NCI-H2081 (cell line): ENCODE results near the gene ACAD11.
A peak's percentile ranks its signal among the peaks of the same experiment; 100 is the strongest.
"Not testable (repeated sequence)": the region's sequence is repeated elsewhere in the genome, so short reads cannot be mapped to it uniquely, and the experiment has no call there.

Source experiments
- DNase-seq, 2 experiments: peaks; one replicate each; lab custom pipeline; 2025; lab: John Stamatoyannopoulos, UW

The ACAD11 gene

GRCh38 chr3:132645058-132645457, 14.6 kb downstream of the ACAD11 start:
- DNase-seq, result no peak

GRCh38 chr3:132643366-132643765, 16.2 kb downstream of the ACAD11 start:
- DNase-seq, result no peak

- DNase-seq, result no peak
Observed at GRCh38 chr3:132642539-132642847, 17.1 kb downstream of the ACAD11 start.

DNA sequence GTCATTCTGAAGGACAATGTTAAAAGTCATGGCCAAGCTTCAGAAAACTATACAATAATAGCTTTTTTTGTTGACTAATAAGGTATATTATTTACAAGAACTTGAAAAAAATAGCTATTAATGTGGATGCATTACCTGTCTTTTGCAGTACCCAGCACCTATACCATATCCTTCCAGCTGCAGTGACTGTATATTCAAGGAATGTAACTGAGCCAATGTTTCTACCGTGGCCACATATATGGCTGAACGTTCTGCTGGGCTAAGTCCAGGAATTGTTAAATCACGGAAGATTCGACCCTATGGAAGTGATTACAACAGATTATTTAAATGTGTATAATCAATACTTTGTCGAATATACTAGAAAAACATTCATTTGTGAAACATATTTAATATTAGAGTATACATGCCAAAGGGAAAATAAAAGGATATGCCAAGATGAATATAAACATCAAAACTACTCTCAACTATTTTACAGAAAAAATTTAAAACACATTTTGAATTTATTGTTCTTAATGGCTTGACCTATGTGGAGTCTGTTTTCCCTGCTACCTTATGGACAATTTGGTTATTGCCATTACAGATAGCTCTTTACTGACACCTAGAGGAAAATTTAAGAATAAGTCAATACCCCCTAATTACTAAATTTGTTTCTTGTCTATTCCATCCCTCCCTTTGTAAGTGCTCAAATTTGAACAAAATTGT, 17.6 kb downstream of the ACAD11 start:
- peak; percentile 70 to 72 for DNase-seq

- DNase-seq, result not testable (repeated sequence)
Observed at GRCh38 chr3:132641427-132641826, 18.2 kb downstream of the ACAD11 start.

GRCh38 chr3:132638706-132639105, 20.9 kb downstream of the ACAD11 start:
- DNase-seq, result no peak

GRCh38 chr3:132637590-132637989, 22.0 kb downstream of the ACAD11 start:
- no peak for DNase-seq

GRCh38 chr3:132635052-132635451, 24.6 kb downstream of the ACAD11 start:
- DNase-seq, result no peak

GRCh38 chr3:132630612-132631011, 29.0 kb downstream of the ACAD11 start:
- DNase-seq, result no peak

GRCh38 chr3:132629928-132630327, 29.7 kb downstream of the ACAD11 start:
- no peak for DNase-seq

- DNase-seq, result no peak
Observed at GRCh38 chr3:132628157-132628556, 31.5 kb downstream of the ACAD11 start.

DNA sequence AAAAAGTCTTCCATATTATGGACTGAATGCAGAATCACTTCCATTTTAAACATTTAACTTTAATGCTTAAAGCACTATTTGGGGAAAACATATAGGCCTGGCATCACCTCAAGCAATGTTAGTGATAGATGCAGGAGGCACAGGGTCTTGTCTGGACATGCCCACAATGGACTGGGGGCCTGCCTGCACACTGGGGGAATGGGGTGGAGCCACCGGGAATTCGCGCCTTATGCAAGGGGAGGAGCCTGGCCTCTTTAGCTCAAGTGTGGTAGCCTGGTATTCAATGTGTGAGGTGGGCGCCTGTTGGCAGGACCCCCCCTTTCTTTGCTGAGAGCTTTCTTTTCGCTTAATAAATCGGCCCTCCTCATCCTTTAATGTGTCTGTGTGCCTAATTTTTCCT, 32.7 kb downstream of the ACAD11 start:
- DNase-seq, result no peak

GRCh38 chr3:132625613-132626012, 34.0 kb downstream of the ACAD11 start:
- DNase-seq, result no peak

DNA sequence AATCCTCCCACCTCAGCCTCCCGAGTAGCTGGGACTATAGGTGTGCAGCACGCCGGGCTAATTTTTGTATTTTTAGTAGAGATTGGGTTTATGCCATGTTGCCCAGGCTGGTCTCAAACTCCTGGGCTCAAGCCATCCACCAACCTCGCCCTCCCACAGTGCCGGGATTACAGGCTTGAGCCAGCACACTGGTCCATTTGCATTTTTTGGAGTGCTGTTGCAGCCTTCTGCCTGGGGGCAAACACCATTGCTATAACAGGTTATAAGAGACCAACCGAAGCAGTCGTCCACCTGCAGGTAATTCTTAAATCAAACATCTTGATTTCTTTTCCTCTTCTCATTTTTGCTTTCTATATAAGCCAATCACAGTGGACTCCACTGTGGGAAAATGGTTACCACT, 34.8 kb downstream of the ACAD11 start:
- no peak for DNase-seq

DNA sequence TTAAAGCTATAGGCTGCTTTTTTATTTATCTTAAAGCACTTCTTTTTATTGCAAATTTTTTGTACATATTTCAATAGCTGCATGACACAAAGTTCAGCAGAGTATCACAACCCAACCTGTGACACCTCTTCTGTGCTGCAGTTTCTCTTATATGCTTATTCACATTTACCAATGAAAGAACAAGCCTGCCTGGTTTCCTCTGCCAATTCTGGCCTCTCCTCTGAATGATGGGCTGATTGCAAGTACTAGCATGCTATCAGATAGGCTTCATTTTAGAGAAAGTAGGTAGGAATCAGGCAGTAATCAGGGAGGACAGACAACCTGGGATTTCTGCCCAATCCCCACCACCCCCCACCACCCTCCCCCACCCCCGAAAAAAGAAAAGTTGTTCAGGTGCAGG, 36.0 kb downstream of the ACAD11 start:
- DNase-seq, result no peak

- DNase-seq, result no peak
Observed at GRCh38 chr3:132622761-132623160, 36.8 kb downstream of the ACAD11 start.

DNA sequence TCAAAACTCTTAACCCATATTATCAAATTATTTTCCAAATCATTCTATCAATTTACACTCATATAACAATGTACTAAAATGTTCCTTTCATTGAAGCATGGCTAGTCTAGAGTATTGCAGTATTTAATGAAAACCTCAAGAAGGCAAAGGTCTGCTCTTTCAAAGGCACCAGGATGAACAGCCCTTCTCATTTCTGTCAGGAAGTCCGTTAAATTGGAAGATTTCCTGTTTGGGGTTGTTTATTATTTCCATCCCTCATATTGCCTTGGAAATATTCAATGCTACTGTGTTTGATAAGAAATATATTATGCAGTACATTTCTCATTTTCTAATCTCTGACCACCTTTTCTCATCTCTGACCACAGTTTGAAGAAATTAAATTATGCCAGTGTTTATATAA, 37.5 kb downstream of the ACAD11 start:
- DNase-seq, result no peak

- no peak for DNase-seq
Observed at GRCh38 chr3:132616780-132617179, 42.8 kb downstream of the ACAD11 start.

GRCh38 chr3:132615881-132616280, 43.7 kb downstream of the ACAD11 start:
- no peak for DNase-seq

DNA sequence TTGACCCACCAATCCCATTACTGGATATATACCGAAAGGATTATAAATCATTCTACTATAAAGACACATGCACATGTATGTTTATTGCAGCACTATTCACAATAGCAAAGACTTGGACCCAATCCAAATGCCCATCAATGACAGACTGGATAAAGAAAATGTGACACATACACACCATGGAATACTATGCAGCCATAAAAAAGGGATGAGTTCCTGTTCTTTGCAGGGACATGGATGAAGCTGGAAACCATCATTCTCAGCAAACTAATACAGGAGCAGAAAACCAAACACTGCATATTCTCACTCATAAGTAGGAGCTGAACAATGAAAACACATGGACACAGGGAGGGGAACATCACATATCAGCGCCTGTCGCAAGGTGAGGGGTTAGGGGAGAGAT, 44.3 kb downstream of the ACAD11 start:
- not testable (repeated sequence) for DNase-seq

DNA sequence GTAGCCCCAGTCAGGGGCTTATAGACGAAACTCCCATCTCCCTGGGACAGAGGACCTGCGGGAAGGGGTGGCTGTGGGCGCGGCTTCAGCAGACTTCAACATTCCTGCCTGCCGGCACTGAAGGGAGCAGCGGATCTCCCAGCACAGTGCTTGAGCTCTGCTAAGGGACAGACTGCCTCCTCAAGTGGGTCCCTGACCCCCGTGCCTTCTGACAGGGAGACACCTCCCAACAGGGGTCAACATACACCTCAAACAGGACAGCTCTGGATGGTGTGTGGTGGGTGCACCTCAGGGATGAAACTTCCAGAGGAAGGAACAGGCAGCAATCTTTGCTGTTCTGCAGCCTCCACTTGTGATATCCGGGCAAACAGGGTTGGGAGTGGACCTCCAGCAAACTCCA, 53.0 kb downstream of the ACAD11 start:
- not testable (repeated sequence) for DNase-seq

DNA sequence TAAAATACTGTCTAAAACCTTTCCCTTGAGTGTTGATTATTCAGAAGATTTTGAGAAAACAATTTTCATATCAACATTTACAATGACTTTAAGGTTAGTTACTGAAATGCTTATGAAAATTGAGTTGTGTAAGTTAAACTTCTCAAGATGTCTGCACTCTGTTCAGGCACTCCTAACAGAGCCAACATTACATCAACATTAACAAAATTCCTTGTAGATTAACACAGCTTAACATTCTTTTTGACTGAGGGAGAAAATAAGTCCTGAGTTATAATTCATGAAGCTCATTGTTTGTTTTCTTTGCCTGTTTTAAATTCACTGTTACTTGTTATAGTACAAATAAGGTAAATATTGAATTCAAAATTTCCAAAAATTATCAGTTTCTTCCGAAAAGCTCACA, 53.5 kb downstream of the ACAD11 start:
- no peak for DNase-seq

GRCh38 chr3:132605374-132605792, 54.2 kb downstream of the ACAD11 start:
- DNase-seq, result no peak

DNA sequence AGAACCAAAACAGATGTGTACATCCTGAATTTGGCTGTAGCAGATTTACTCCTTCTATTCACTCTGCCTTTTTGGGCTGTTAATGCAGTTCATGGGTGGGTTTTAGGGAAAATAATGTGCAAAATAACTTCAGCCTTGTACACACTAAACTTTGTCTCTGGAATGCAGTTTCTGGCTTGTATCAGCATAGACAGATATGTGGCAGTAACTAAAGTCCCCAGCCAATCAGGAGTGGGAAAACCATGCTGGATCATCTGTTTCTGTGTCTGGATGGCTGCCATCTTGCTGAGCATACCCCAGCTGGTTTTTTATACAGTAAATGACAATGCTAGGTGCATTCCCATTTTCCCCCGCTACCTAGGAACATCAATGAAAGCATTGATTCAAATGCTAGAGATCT, 59.0 kb downstream of the ACAD11 start:
- DNase-seq, result not testable (repeated sequence)

DNA sequence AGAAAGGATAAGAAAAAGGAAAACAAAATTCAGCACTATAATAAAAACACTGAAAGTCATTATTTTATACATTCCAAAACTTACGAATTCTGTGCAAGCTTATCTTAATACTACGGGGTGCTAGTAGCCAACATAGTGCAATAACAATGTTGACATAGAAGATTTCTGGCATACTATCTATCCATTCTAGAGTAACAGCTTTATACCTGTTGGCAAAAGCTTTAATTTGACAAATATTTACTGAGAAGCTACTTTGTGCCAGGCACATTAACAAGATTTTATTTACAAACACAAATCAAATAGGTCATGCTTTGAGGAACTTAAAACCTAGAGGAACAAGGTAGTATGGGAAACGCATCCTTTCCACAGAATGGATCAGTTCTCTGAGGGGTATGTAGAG, 61.4 kb downstream of the ACAD11 start:
- no peak for DNase-seq
